Left lung (tissue), 10 donors: ENCODE measurements around the gene FBXO28. TPM values are rescaled to one million over a fixed set of nuclear protein-coding genes. Genes with fewer than 3 reads are reported as not detected.
"Not testable (repeated sequence)": the region's sequence is repeated elsewhere in the genome, so short reads cannot be mapped to it uniquely, and the experiment has no call there.

Source experiments
- ATAC-seq: fragments of 200-7000 bp; cut with Tn5 transposase; one replicate; pipeline ENCODE4 v1.9.1; 2020; ENCODE audit warnings: moderate library complexity
- DNase-seq, 4 donors: peaks; one replicate each; pipeline ENCODE4 v3.0.0-alpha.2; 2013 to 2020
- H3K27ac ChIP-seq, 2 donors: fragments of 200-600 bp; sonication (generic) in 1 of 2; one replicate each; pipeline versions ENCODE4 v1.5.0 to v1.8.0; 2020 to 2021
- H3K27me3 ChIP-seq, 2 donors: fragments of 200-600 bp; sonication (generic) in 1 of 2; one replicate each; pipeline versions ENCODE4 v1.5.0 to v1.8.0; 2020 to 2021
- H3K36me3 ChIP-seq, 2 donors: fragments of 200-600 bp; sonication (generic) in 1 of 2; one replicate each; pipeline versions ENCODE4 v1.5.0 to v1.8.0; 2020 to 2021
- H3K4me1 ChIP-seq, 2 donors: fragments of 200-600 bp; one replicate each; pipeline ENCODE4 v1.8.0; 2021
- H3K4me3 ChIP-seq, 2 donors: fragments of 200-600 bp; sonication (generic) in 1 of 2; one replicate each; pipeline versions ENCODE4 v1.5.0 to v1.8.0; 2020 to 2021; ENCODE audit warnings: mild to moderate bottlenecking in 1 of 2
- H3K9me3 ChIP-seq, 2 donors: fragments of 200-600 bp; sonication (generic) in 1 of 2; one replicate each; pipeline versions ENCODE4 v1.5.0 to v1.8.0; 2020 to 2021
- CTCF ChIP-seq, 2 donors: fragments of 200-600 bp; sonication (generic) in 1 of 2; IDR thresholded peaks; one replicate each; pipeline versions ENCODE4 v1.5.0 to v1.8.0; 2021; ENCODE audit warnings: antibody characterized with exemption in 2 of 2
- intact Hi-C, 2 donors: fragments of 100-400 bp; cut with DNase I; formaldehyde crosslinking; loops; one replicate each; pipeline versions ENCODE4 v1.11.2 to v1.14.2; 2022
- polyA plus RNA-seq, 6 donors: library from polyadenylated mRNA; unstranded; fragments of 120-200 nt; gene quantifications; one replicate each; pipeline ENCODE4 v1.2.1, GENCODE V29; 2013; ENCODE audit not compliant: insufficient read length in 6 of 6
- total RNA-seq, 2 donors: library from RNA; stranded (reverse); fragmentation: NEBNext Ultra II Directional; extraction: Animal tissue kit (Norgen Biotek cat#: 25700); gene quantifications; one replicate each; pipeline ENCODE4 v1.2.1, GENCODE V29; 2021
- donor health status: DM: no; HTN: yes; CAD: no.
- donor health status: DM: no; HTN: no; CAD: no.

FBXO28 gene
- total and polyA plus RNA-seq, 8 donors, result 26.7 to 33.6 (median 32.0) TPM

GRCh38 chr1:224067621-224068457 lies 46.1 kb upstream of the FBXO28 start:
- no peaks in the 10 kb centered on the region for H3K4me1 ChIP-seq

GRCh38 chr1:224068458-224069072 lies 45.3 kb upstream of the FBXO28 start:
- TF ChIP-seq CTCF (IDR thresholded peaks at IDR 0.05), result no peak
- no peaks in the 10 kb centered on the region for H3K9me3 ChIP-seq
- DNase-seq (no peak), ATAC-seq (no peak)
- H3K27me3 ChIP-seq, result no peaks in the 10 kb centered on the region
- intact Hi-C loops, result no loop called here
- H3K36me3 ChIP-seq, result no peaks in the 10 kb centered on the region
- H3K4me1 ChIP-seq, result no peaks in the 10 kb centered on the region
- no peak overlapping the region for H3K4me3 ChIP-seq
- no peak overlapping the region for H3K27ac ChIP-seq

More at GRCh38 chr1:224067621-224068457, 46.1 kb upstream of the FBXO28 start:
- no peaks in the 10 kb centered on the region for H3K27me3 ChIP-seq
- no peak overlapping the region for H3K27ac ChIP-seq
- intact Hi-C loops, result no loop called here
- H3K36me3 ChIP-seq, result no peaks in the 10 kb centered on the region
- no peak for DNase-seq
- H3K9me3 ChIP-seq, result no peaks in the 10 kb centered on the region
- ATAC-seq, result no peak
- no peak overlapping the region for H3K4me3 ChIP-seq
- no peak for TF ChIP-seq CTCF (IDR thresholded peaks at IDR 0.05)

GRCh38 chr1:224069138-224069537 lies 44.8 kb upstream of the FBXO28 start:
- Histone ChIP-seq H3K4me3 (no peak overlapping the region), H3K36me3 (no peaks in the 10 kb centered on the region), H3K4me1 (no peaks in the 10 kb centered on the region), H3K9me3 (no peaks in the 10 kb centered on the region), H3K27ac (no peak overlapping the region), H3K27me3 (no peaks in the 10 kb centered on the region)
- intact Hi-C loops, result no loop called here
- DNase-seq (no peak), ATAC-seq (no peak)
- no peak for TF ChIP-seq CTCF (IDR thresholded peaks at IDR 0.05)

GRCh38 chr1:224070521-224070920 lies 43.4 kb upstream of the FBXO28 start:
- no peaks in the 10 kb centered on the region for H3K27me3 ChIP-seq
- no peaks in the 10 kb centered on the region for H3K9me3 ChIP-seq
- no peak for TF ChIP-seq CTCF (IDR thresholded peaks at IDR 0.05)
- H3K36me3 ChIP-seq, result no peaks in the 10 kb centered on the region
- ATAC-seq, result no peak
- H3K4me3 ChIP-seq, result no peak overlapping the region
- intact Hi-C loops, result no loop called here
- no peak for DNase-seq
- no peaks in the 10 kb centered on the region for H3K4me1 ChIP-seq
- H3K27ac ChIP-seq, result no peak overlapping the region

GRCh38 chr1:224076407-224076806 lies 37.5 kb upstream of the FBXO28 start:
- H3K4me3 ChIP-seq, result no peak overlapping the region
- intact Hi-C loops, result no loop called here
- no peak for TF ChIP-seq CTCF (IDR thresholded peaks at IDR 0.05)
- H3K4me1 ChIP-seq, result no peaks in the 10 kb centered on the region
- H3K27me3 ChIP-seq, result no peaks in the 10 kb centered on the region
- no peaks in the 10 kb centered on the region for H3K36me3 ChIP-seq
- ATAC-seq, result no peak
- DNase-seq, result no peak
- no peaks in the 10 kb centered on the region for H3K9me3 ChIP-seq
- H3K27ac ChIP-seq, result no peak overlapping the region

GRCh38 chr1:224079644-224080043 lies 34.3 kb upstream of the FBXO28 start:
- H3K27ac ChIP-seq, DNase-seq, H3K4me1 ChIP-seq, H3K4me3 ChIP-seq, intact Hi-C loops, ATAC-seq, H3K27me3 ChIP-seq, H3K9me3 ChIP-seq, H3K36me3 ChIP-seq: not testable (repeated sequence)
